SK-N-SH (cell line): ENCODE data around the gene PXMP4. TPM values are rescaled to one million over a fixed set of nuclear protein-coding genes. Genes with fewer than 3 reads are reported as not detected.

Experiments used
- CTCF ChIA-PET: fragments of 300-600, 350-600 bp; formaldehyde crosslinking; extraction: SDS; loops from one replicate; lab custom pipeline; 2021; lab: Yijun Ruan, JAX
- POLR2A ChIA-PET: fragments of 350-600 bp; sonication (Branson Sonifier 250); formaldehyde crosslinking; extraction: SDS; loops from one replicate; lab custom pipeline; 2020; ENCODE audit warnings: antibody characterized with exemption, inconsistent platforms; lab: Yijun Ruan, JAX
- DNase-seq: peaks from one replicate; pipeline ENCODE4 v3.0.0; 2012
- H2AFZ ChIP-seq: fragments of 200-600 bp; sonication (generic); 2 replicates; pipeline ENCODE4 v1.8.1; 2016; ENCODE audit warnings: antibody characterized with exemption, mild to moderate bottlenecking, low read depth
- H3F3A ChIP-seq: fragments of 200-600 bp; sonication (generic); replicated peaks from 2 replicates; pipeline ENCODE3; 2016; ENCODE audit warnings: antibody characterized with exemption, mild to moderate bottlenecking; ENCODE audit not compliant: insufficient read depth
- H3K27ac ChIP-seq, 2 experiments: fragments of 200-500 bp in 1 of 2; fragments of 200-600 bp in 1 of 2; sonication (Bioruptor generic) in 1 of 2; sonication (generic), shearing (Covaris generic) in 1 of 2; 2 replicates each; pipeline versions ENCODE4 v1.5.1 to v1.6.1; 2014 to 2016; ENCODE audit warnings: low read depth in 2 of 2, inconsistent platforms in 1 of 2, low read length in 1 of 2, mild to moderate bottlenecking in 1 of 2, mixed read lengths in 1 of 2
- H3K27me3 ChIP-seq: fragments of 200-600 bp; sonication (generic), shearing (Covaris generic); 2 replicates; pipeline ENCODE4 v1.6.1; 2016; ENCODE audit warnings: mixed run types; ENCODE audit not compliant: insufficient read depth
- H3K36me3 ChIP-seq, 2 experiments: fragments of 200-500 bp in 1 of 2; fragments of 200-600 bp in 1 of 2; sonication (Bioruptor generic) in 1 of 2; sonication (generic) in 1 of 2; replicated peaks in 1 of 2; 2 replicates each; pipeline versions ENCODE3 to v1.5.1; 2014 to 2016; ENCODE audit warnings: low read length in 1 of 2, mild to moderate bottlenecking in 1 of 2; ENCODE audit not compliant: insufficient read depth in 2 of 2, control insufficient read depth in 1 of 2
- H3K4me1 ChIP-seq, 2 experiments: fragments of 200-500 bp in 1 of 2; fragments of 200-600 bp in 1 of 2; sonication (Bioruptor generic) in 1 of 2; sonication (generic), shearing (Covaris generic) in 1 of 2; 2 replicates each; pipeline versions ENCODE4 v1.5.1 to v1.6.1; 2014 to 2016; ENCODE audit warnings: low read depth in 1 of 2, low read length in 1 of 2, mixed run types in 1 of 2; ENCODE audit not compliant: insufficient read depth in 2 of 2, control insufficient read depth in 1 of 2
- H3K4me2 ChIP-seq: fragments of 200-600 bp; sonication (generic), shearing (Covaris generic); 2 replicates; pipeline ENCODE4 v1.6.1; 2017; ENCODE audit warnings: mixed run types
- H3K4me3 ChIP-seq, 2 experiments: fragments of 200-500 bp in 1 of 2; fragments of 200-600 bp in 1 of 2; sonication (Bioruptor generic) in 1 of 2; sonication (generic), shearing (Covaris generic) in 1 of 2; 2 replicates each; pipeline versions ENCODE4 v1.5.1 to v1.8.1; 2014 to 2016; ENCODE audit warnings: low read depth in 2 of 2, inconsistent platforms in 1 of 2, low read length in 1 of 2, mild to moderate bottlenecking in 1 of 2, mixed read lengths in 1 of 2, moderate library complexity in 1 of 2
- H3K79me2 ChIP-seq: fragments of 200-600 bp; sonication (generic); 2 replicates; pipeline ENCODE4 v1.8.1; 2017; ENCODE audit warnings: mild to moderate bottlenecking; ENCODE audit not compliant: insufficient read depth
- H3K9ac ChIP-seq: fragments of 200-600 bp; sonication (generic); 2 replicates; pipeline ENCODE4 v1.6.1; 2017; ENCODE audit warnings: mixed run types
- H3K9me2 ChIP-seq: fragments of 200-600 bp; sonication (generic); 2 replicates; pipeline ENCODE4 v1.6.1; 2017; ENCODE audit warnings: mixed run types
- H3K9me3 ChIP-seq: fragments of 200-600 bp; sonication (generic); 2 replicates; pipeline ENCODE4 v1.6.1; 2017; ENCODE audit warnings: mixed run types, mild to moderate bottlenecking, moderate library complexity
- H4K20me1 ChIP-seq: fragments of 200-600 bp; sonication (generic); 2 replicates; pipeline ENCODE4 v1.6.1; 2017; ENCODE audit warnings: mild to moderate bottlenecking, mixed run types; ENCODE audit not compliant: insufficient read depth
- CTCF ChIP-seq: fragments of 200-600 bp; sonication (generic); IDR thresholded peaks from 2 replicates; pipeline ENCODE4 v1.6.1; 2017; ENCODE audit warnings: antibody characterized with exemption, mild to moderate bottlenecking, moderate library complexity
- EP300 ChIP-seq, 2 experiments: IDR thresholded peaks; 2 replicates each; pipeline versions ENCODE4 v1.4.0 to v1.6.1; 2012; ENCODE audit warnings: borderline replicate concordance in 1 of 2, low read depth in 1 of 2, low read length in 1 of 2
- EZH2phosphoT487 ChIP-seq: fragments of 200-600 bp; sonication (generic); IDR thresholded peaks from 2 replicates; pipeline ENCODE4 v1.6.1; 2017; ENCODE audit warnings: low read depth, mixed run types, mild to moderate bottlenecking, antibody characterized with exemption, moderate library complexity, borderline replicate concordance
- FOXJ3 ChIP-seq: sonication (generic); formaldehyde crosslinking; IDR thresholded peaks from 2 replicates; pipeline ENCODE4 v1.5.1; 2020; ENCODE audit warnings: mild to moderate bottlenecking, missing genetic modification reagents
- FOXM1 ChIP-seq: IDR thresholded peaks from 2 replicates; pipeline ENCODE4 v1.4.0; 2012; ENCODE audit warnings: low read depth, mild to moderate bottlenecking
- GATA2 ChIP-seq: sonication (generic); formaldehyde crosslinking; IDR thresholded peaks from 2 replicates; pipeline ENCODE4 v1.5.0; 2020; ENCODE audit warnings: mild to moderate bottlenecking, missing genetic modification reagents
- POLR2AphosphoS5 ChIP-seq: IDR thresholded peaks from 2 replicates; pipeline ENCODE4 v1.6.1; 2012; ENCODE audit warnings: low read depth, low read length
- RAD21 ChIP-seq: IDR thresholded peaks from 2 replicates; pipeline ENCODE4 v1.6.1; 2012; ENCODE audit warnings: mild to moderate bottlenecking, low read length
- TEAD4 ChIP-seq: IDR thresholded peaks from 2 replicates; pipeline ENCODE4 v1.4.0; 2012; ENCODE audit warnings: mild to moderate bottlenecking, borderline replicate concordance; ENCODE audit not compliant: insufficient read depth
- USF2 ChIP-seq: fragments of 150-350 bp; IDR thresholded peaks from 2 replicates; pipeline ENCODE4 v1.6.1; 2017; ENCODE audit warnings: antibody characterized with exemption, low read length, low read depth, borderline replicate concordance
- WGBS: methylation state at CpG from one replicate; pipeline ENCODE4 v1.1.6; 2017; ENCODE audit warnings: low lambda C conversion rate; 5-methylcytosine and 5-hydroxymethylcytosine counted together
- polyA plus RNA-seq, 3 experiments: library from polyadenylated mRNA; depleted of rRNA; stranded (reverse); fragments of >200 nt; gene quantifications; 2 replicates each; pipeline ENCODE4 v1.2.3, GENCODE V29; 2012
- TF ChIP-seq, protein P1 (sequence below): IDR thresholded peaks from 2 replicates; pipeline ENCODE4 v1.6.1; 2012; ENCODE audit warnings: mild to moderate bottlenecking, low read depth, low read length, moderate library complexity
- TF ChIP-seq, protein P2 (sequence below): IDR thresholded peaks from 2 replicates; pipeline ENCODE4; 2012

PXMP4 gene
- polyA plus RNA-seq, 1 of the 3 experiments (the other 2 are of a cell fraction): 5.6 TPM

DNA sequence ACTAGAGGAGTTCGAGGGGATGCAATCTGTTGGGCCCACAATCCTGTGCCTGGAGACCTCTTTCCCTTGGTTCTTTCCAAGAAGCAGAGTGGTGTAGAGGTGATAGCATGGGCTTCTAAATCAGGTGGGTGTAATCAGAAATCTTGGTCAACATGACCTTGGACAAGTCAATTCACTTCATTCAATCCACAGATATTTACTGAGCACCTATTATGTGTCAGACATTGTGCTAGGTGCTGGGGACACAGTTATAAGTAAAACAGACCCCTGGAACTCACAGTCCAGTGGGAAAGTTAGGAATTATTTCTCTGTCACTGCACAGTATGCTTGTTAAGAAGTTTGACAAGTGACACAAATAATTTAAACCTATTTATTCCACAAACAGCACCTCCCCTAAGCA, 30.6 kb downstream of the PXMP4 start:
- TF ChIP-seq TEAD4: no peak
- TF ChIP-seq, all 33 proteins: peak for 0
- CTCF ChIA-PET: no interaction called here
- 0 out of 2 replicates have a peak overlapping the region, but pooled peaks have one; percentile 2 for H3K4me2 ChIP-seq

GRCh38 chr20:33688938-33689424, 31.1 kb downstream of the PXMP4 start:
- Histone ChIP-seq H3K4me3 (no peak overlapping the region), H3K27ac (no peak overlapping the region), H3K9ac (no peak overlapping the region), H3F3A (no peaks in the 10 kb centered on the region), H3K36me3 (no peaks in the 10 kb centered on the region), H3K9me3 (no peaks in the 10 kb centered on the region), H3K79me2 (peaks cover 16% of the 10 kb centered on the region), H4K20me1 (no peaks in the 10 kb centered on the region; the same call in 1 of the 2 replicates), H3K4me1 (peaks cover 7 to 23% of the 10 kb centered on the region in 2 experiments; a peak in 2 of 4 replicates), H3K4me2 (no peak overlapping the region), H3K9me2 (no peaks in the 10 kb centered on the region), H3K27me3 (no peaks in the 10 kb centered on the region), H2AFZ (no peak overlapping the region)
- ChIA-PET CTCF (no interaction called here), POLR2A (no interaction called here)
- WGBS: 86% methylated on average over 3 of the region's 3 CpGs
- no peak for DNase-seq
- TF ChIP-seq RAD21: no peak
- no peak for TF ChIP-seq POLR2AphosphoS5
- TF ChIP-seq, protein P1, sequence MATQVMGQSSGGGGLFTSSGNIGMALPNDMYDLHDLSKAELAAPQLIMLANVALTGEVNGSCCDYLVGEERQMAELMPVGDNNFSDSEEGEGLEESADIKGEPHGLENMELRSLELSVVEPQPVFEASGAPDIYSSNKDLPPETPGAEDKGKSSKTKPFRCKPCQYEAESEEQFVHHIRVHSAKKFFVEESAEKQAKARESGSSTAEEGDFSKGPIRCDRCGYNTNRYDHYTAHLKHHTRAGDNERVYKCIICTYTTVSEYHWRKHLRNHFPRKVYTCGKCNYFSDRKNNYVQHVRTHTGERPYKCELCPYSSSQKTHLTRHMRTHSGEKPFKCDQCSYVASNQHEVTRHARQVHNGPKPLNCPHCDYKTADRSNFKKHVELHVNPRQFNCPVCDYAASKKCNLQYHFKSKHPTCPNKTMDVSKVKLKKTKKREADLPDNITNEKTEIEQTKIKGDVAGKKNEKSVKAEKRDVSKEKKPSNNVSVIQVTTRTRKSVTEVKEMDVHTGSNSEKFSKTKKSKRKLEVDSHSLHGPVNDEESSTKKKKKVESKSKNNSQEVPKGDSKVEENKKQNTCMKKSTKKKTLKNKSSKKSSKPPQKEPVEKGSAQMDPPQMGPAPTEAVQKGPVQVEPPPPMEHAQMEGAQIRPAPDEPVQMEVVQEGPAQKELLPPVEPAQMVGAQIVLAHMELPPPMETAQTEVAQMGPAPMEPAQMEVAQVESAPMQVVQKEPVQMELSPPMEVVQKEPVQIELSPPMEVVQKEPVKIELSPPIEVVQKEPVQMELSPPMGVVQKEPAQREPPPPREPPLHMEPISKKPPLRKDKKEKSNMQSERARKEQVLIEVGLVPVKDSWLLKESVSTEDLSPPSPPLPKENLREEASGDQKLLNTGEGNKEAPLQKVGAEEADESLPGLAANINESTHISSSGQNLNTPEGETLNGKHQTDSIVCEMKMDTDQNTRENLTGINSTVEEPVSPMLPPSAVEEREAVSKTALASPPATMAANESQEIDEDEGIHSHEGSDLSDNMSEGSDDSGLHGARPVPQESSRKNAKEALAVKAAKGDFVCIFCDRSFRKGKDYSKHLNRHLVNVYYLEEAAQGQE: no peak
- TF ChIP-seq FOXM1: no peak
- no peak for TF ChIP-seq EZH2phosphoT487
- TF ChIP-seq, protein P2, sequence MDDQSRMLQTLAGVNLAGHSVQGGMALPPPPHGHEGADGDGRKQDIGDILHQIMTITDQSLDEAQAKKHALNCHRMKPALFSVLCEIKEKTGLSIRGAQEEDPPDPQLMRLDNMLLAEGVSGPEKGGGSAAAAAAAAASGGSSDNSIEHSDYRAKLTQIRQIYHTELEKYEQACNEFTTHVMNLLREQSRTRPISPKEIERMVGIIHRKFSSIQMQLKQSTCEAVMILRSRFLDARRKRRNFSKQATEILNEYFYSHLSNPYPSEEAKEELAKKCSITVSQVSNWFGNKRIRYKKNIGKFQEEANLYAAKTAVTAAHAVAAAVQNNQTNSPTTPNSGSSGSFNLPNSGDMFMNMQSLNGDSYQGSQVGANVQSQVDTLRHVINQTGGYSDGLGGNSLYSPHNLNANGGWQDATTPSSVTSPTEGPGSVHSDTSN: no peak
- no peak for TF ChIP-seq GATA2 (CRISPR knock-in tag)
- TF ChIP-seq EP300 (IDR thresholded peaks at IDR 0.05; ENCODE audit: borderline replicate concordance in 1 of 2, low read depth in 1 of 2, low read length in 1 of 2): no peak
- TF ChIP-seq CTCF: no peak
- TF ChIP-seq FOXJ3 (CRISPR knock-in tag): no peak
- no peak for TF ChIP-seq USF2

More for the DNA sequence above, 30.6 kb downstream of the PXMP4 start:
- Histone ChIP-seq H3K4me3 (no peak overlapping the region), H3K9ac (no peak overlapping the region), H3K36me3 (no peaks in the 10 kb centered on the region), H3K79me2 (peaks cover 11% of the 10 kb centered on the region), H3K27me3 (no peaks in the 10 kb centered on the region), H3K9me3 (no peaks in the 10 kb centered on the region), H3K27ac (no peak overlapping the region), H4K20me1 (no peaks in the 10 kb centered on the region; the same call in 1 of the 2 replicates), H3K4me1 (peaks cover 7 to 25% of the 10 kb centered on the region in 2 experiments; a peak in 2 of 4 replicates), H3K9me2 (no peaks in the 10 kb centered on the region), H2AFZ (no peak overlapping the region), H3F3A (no peaks in the 10 kb centered on the region)
- no peak for DNase-seq
- POLR2A ChIA-PET: no interaction called here
- 100% methylated on average over 1 of the region's 1 CpG for WGBS
